ENCODE measurements around the gene SLC4A11.

Gene SLC4A11

GRCh38 chr20:3245711-3246110 lies 6.7 kb upstream of the SLC4A11 start:
- no peaks in the 10 kb centered on the region for H3K36me3 ChIP-seq (ENCODE audit: low read length)
- no peaks in the 10 kb centered on the region for H3F3A ChIP-seq (ENCODE audit: insufficient read depth)
- no peak overlapping the region for H3K9ac ChIP-seq (ENCODE audit: low read length)
- H3K9me2 ChIP-seq (replicated peaks; ENCODE audit: insufficient read depth, low read length): no peaks in the 10 kb centered on the region
- no peak overlapping the region for H3K4me3 ChIP-seq (ENCODE audit: insufficient read depth, low read length, poor library complexity, severe bottlenecking)
- no peak overlapping the region for H3K27ac ChIP-seq (ENCODE audit: low read depth, low read length)
- no peaks in the 10 kb centered on the region for H3K79me2 ChIP-seq (ENCODE audit: insufficient read depth, low read length)
- no peaks in the 10 kb centered on the region for H3K27me3 ChIP-seq (ENCODE audit: low read length)
- no peak overlapping the region for H3K4me2 ChIP-seq (ENCODE audit: low read depth, low read length, poor library complexity, severe bottlenecking)
- TF ChIP-seq, protein P1, sequence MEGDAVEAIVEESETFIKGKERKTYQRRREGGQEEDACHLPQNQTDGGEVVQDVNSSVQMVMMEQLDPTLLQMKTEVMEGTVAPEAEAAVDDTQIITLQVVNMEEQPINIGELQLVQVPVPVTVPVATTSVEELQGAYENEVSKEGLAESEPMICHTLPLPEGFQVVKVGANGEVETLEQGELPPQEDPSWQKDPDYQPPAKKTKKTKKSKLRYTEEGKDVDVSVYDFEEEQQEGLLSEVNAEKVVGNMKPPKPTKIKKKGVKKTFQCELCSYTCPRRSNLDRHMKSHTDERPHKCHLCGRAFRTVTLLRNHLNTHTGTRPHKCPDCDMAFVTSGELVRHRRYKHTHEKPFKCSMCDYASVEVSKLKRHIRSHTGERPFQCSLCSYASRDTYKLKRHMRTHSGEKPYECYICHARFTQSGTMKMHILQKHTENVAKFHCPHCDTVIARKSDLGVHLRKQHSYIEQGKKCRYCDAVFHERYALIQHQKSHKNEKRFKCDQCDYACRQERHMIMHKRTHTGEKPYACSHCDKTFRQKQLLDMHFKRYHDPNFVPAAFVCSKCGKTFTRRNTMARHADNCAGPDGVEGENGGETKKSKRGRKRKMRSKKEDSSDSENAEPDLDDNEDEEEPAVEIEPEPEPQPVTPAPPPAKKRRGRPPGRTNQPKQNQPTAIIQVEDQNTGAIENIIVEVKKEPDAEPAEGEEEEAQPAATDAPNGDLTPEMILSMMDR (IDR thresholded peaks at IDR 0.05; ENCODE audit: insufficient read depth, low read length, poor library complexity, severe bottlenecking): no peak
- no peak for TF ChIP-seq EZH2phosphoT487 (conservative IDR thresholded peaks at IDR 0.05; ENCODE audit: low read length)
- H3K9me3 ChIP-seq (ENCODE audit: insufficient read depth, low read length): no peaks in the 10 kb centered on the region
- H4K20me1 ChIP-seq (ENCODE audit: low read depth, low read length): no peaks in the 10 kb centered on the region
- no peak overlapping the region for H2AFZ ChIP-seq (ENCODE audit: low read depth, low read length, severe bottlenecking)

DNA sequence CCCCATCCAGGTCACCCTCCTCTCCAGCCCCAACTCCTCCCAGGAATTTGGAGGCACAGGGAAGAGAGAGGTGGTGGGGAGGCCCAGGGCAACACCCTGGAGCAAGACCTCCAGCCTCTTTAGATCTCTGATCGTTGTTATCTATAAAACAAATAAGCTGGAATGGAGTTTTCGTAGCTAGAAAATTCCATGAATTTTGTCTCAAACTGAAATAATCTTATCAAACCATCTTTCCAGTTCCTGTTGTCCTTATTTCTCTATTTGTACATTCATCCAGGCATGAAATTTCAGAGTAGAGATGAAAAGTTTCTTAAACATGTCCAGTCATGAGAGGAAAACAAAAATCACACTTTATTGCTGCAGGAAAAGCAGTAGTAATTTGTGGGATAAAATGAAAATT lies 6.2 kb upstream of the SLC4A11 start:
- Histone ChIP-seq H3K4me3 (ENCODE audit: insufficient read depth, low read length, poor library complexity, severe bottlenecking) (no peak overlapping the region), H3K27ac (ENCODE audit: low read depth, low read length) (no peak overlapping the region), H3K4me2 (ENCODE audit: low read depth, low read length, poor library complexity, severe bottlenecking) (no peak overlapping the region), H4K20me1 (ENCODE audit: low read depth, low read length) (no peaks in the 10 kb centered on the region), H3K9me3 (ENCODE audit: insufficient read depth, low read length) (no peaks in the 10 kb centered on the region), H3K36me3 (ENCODE audit: low read length) (no peaks in the 10 kb centered on the region), H3F3A (ENCODE audit: insufficient read depth) (no peaks in the 10 kb centered on the region), H3K9me2 (replicated peaks; ENCODE audit: insufficient read depth, low read length) (no peaks in the 10 kb centered on the region), H3K27me3 (ENCODE audit: low read length) (no peaks in the 10 kb centered on the region), H2AFZ (ENCODE audit: low read depth, low read length, severe bottlenecking) (no peak overlapping the region), H3K9ac (ENCODE audit: low read length) (no peak overlapping the region), H3K79me2 (ENCODE audit: insufficient read depth, low read length) (no peaks in the 10 kb centered on the region)
- no peak for TF ChIP-seq EZH2phosphoT487 (conservative IDR thresholded peaks at IDR 0.05; ENCODE audit: low read length)
- TF ChIP-seq, protein P1 (IDR thresholded peaks at IDR 0.05; ENCODE audit: insufficient read depth, low read length, poor library complexity, severe bottlenecking): no peak

GRCh38 chr20:3244613-3245012 lies 5.6 kb upstream of the SLC4A11 start:
- H3K36me3 ChIP-seq (ENCODE audit: low read length): no peaks in the 10 kb centered on the region
- no peak overlapping the region for H3K4me3 ChIP-seq (ENCODE audit: insufficient read depth, low read length, poor library complexity, severe bottlenecking)
- H3F3A ChIP-seq (ENCODE audit: insufficient read depth): no peaks in the 10 kb centered on the region
- TF ChIP-seq, protein P1 (IDR thresholded peaks at IDR 0.05; ENCODE audit: insufficient read depth, low read length, poor library complexity, severe bottlenecking): no peak
- no peak for TF ChIP-seq EZH2phosphoT487 (conservative IDR thresholded peaks at IDR 0.05; ENCODE audit: low read length)
- H3K9me3 ChIP-seq (ENCODE audit: insufficient read depth, low read length): no peaks in the 10 kb centered on the region
- no peaks in the 10 kb centered on the region for H3K79me2 ChIP-seq (ENCODE audit: insufficient read depth, low read length)
- H3K9me2 ChIP-seq (replicated peaks; ENCODE audit: insufficient read depth, low read length): no peaks in the 10 kb centered on the region
- H3K9ac ChIP-seq (ENCODE audit: low read length): no peak overlapping the region
- H2AFZ ChIP-seq (ENCODE audit: low read depth, low read length, severe bottlenecking): no peak overlapping the region
- H3K4me2 ChIP-seq (ENCODE audit: low read depth, low read length, poor library complexity, severe bottlenecking): no peak overlapping the region
- H3K27ac ChIP-seq (ENCODE audit: low read depth, low read length): no peak overlapping the region
- no peaks in the 10 kb centered on the region for H3K27me3 ChIP-seq (ENCODE audit: low read length)
- no peaks in the 10 kb centered on the region for H4K20me1 ChIP-seq (ENCODE audit: low read depth, low read length)
